Measurements from ENCODE around the gene ATP5PD. TPM values are rescaled to one million over a fixed set of nuclear protein-coding genes. Genes with fewer than 3 reads are reported as not detected.
A peak's percentile ranks its signal among the peaks of the same experiment; 100 is the strongest.

ATP5PD gene
- total and polyA plus RNA-seq, 2 of the 8 experiments (the other 6 are each of a cell fraction or from before 2014, with no cell fraction given): 335 to 407 TPM

DNA sequence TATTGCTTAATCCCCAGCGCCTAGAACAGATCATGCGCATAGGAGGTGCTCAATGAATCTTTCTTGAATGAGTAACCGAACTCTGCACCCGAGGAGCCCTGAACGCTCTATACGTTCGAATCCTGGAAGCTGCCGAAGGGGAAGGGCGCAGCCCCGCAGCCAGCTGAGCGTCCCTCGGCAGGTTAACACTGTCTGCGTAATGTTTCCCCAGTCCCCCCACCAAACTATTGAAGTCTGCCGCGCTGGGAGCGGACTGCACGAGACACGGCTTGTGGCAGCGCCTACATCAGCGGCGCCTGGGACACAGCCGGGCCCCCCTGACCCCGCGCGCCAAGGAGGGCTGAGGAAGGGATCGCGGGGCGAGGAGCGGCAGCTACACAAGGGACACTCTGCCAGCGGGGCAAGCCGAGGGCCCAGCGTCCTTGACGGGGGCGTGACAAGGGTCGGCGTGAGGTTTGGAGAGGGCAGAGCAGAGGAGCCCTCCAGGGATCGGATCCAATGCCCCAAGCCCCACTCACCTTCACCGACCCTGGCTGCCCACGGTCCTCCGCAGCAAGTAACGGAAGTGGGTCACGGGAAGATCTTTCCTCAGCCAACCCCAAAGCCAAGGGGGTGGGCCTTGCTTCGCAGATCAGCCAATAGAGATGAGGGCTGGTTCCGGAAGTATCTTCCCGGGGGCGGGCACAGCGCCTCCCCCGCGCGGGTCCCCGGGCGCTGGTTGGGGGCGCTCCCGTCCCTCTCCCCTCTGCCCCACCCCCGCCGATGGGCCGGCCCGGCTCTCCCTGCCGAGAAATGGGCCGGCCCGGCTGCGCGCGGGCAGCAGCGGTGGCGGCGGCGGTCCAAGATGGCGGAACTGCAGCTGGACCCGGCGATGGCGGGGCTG is at the start of gene ATP5PD, which contains the start of gene KCTD2 (continued):
- TF ChIP-seq RBBP5 (IDR thresholded peaks at IDR 0.05; ENCODE audit: borderline replicate concordance, low read depth, low read length): peak; percentile 66; the same call in 1 of the 2 replicates
- peak; percentile 26 for TF ChIP-seq TAF7 (optimal IDR thresholded peaks at IDR 0.05; ENCODE audit: borderline replicate concordance, low read depth, low read length)
- TF ChIP-seq, protein P1, sequence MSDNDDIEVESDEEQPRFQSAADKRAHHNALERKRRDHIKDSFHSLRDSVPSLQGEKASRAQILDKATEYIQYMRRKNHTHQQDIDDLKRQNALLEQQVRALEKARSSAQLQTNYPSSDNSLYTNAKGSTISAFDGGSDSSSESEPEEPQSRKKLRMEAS (IDR thresholded peaks at IDR 0.05): no peak
- TF ChIP-seq SAP30 (IDR thresholded peaks at IDR 0.05; ENCODE audit: insufficient read depth, insufficient replicate concordance, low read length): peak; percentile 49
- peak; percentile 82 for TF ChIP-seq CHD2 (IDR thresholded peaks at IDR 0.05; ENCODE audit: low read length)
- TF ChIP-seq BRCA1 (IDR thresholded peaks at IDR 0.05; ENCODE audit: low read depth, low read length): no peak; the same call in 1 of the 2 replicates
- TF ChIP-seq, protein P2, sequence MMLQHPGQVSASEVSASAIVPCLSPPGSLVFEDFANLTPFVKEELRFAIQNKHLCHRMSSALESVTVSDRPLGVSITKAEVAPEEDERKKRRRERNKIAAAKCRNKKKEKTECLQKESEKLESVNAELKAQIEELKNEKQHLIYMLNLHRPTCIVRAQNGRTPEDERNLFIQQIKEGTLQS (IDR thresholded peaks at IDR 0.05; ENCODE audit: insufficient read depth, low read depth, low read length): no peak
- peak; percentile 83 for TF ChIP-seq ASH2L (IDR thresholded peaks at IDR 0.05; ENCODE audit: low read length)
- TF ChIP-seq TBP (IDR thresholded peaks at IDR 0.05; ENCODE audit: low read depth, low read length): peak; percentile 68
- no peak for TF ChIP-seq NANOG (IDR thresholded peaks at IDR 0.05; ENCODE audit: insufficient read depth, low read depth, low read length, poor library complexity, severe bottlenecking)
- peak in 1 of 2 experiments; percentile 45; a peak in 1 of 4 replicates for TF ChIP-seq HDAC2 (IDR thresholded peaks at IDR 0.05; ENCODE audit: borderline replicate concordance in 1 of 2, low read depth in 2 of 2, low read length in 2 of 2)
- no peak for TF ChIP-seq JUN (IDR thresholded peaks at IDR 0.05; ENCODE audit: low read depth, low read length)
- peak; percentile 89 for TF ChIP-seq CHD1 (IDR thresholded peaks at IDR 0.05; ENCODE audit: low read depth, low read length)
- TF ChIP-seq CEBPB (IDR thresholded peaks at IDR 0.05; ENCODE audit: low read depth, low read length): no peak
- no peak; the same call in 1 of the 2 replicates for TF ChIP-seq SP4 (IDR thresholded peaks at IDR 0.05; ENCODE audit: low read length)
- TF ChIP-seq RNF2 (IDR thresholded peaks at IDR 0.05; ENCODE audit: borderline replicate concordance, low read depth, low read length, missing control alignments, poor library complexity, severe bottlenecking): no peak
- TF ChIP-seq PHF8 (conservative IDR thresholded peaks at IDR 0.05; ENCODE audit: low read depth, low read length): peak; percentile 74
- TF ChIP-seq SP1 (IDR thresholded peaks at IDR 0.05; ENCODE audit: low read depth, low read length): peak; percentile 93
- no peak for TF ChIP-seq SRF (IDR thresholded peaks at IDR 0.05; ENCODE audit: low read depth, low read length)
- TF ChIP-seq MAFK (IDR thresholded peaks at IDR 0.05; ENCODE audit: low read depth, low read length): no peak
- TF ChIP-seq BACH1 (IDR thresholded peaks at IDR 0.05; ENCODE audit: low read length): peak; percentile 34
- TF ChIP-seq FOSL1 (IDR thresholded peaks at IDR 0.05; ENCODE audit: insufficient read depth, low read depth, low read length): no peak
- TF ChIP-seq ZNF274 (IDR thresholded peaks at IDR 0.05; ENCODE audit: borderline replicate concordance, extremely low read depth, low read length): no peak
